B cell (primary cell): ENCODE data around the gene KAT8. TPM values are rescaled to one million over a fixed set of nuclear protein-coding genes. Genes with fewer than 3 reads are reported as not detected.

Experiments used
- ATAC-seq: fragments of 200-7000 bp; cut with Tn5 transposase; one replicate; pipeline ENCODE4 v1.10.0; 2021; ENCODE audit warnings: low read depth, mild to moderate bottlenecking, moderate number of reproducible peaks, moderate library complexity
- CTCF ChIA-PET: fragments of 350-600 bp; sonication (Branson Sonifier 250); formaldehyde crosslinking; loops from one replicate; lab custom pipeline; 2021; ENCODE audit warnings: antibody characterized with exemption, inconsistent platforms; lab: Charles Lee
- POLR2A ChIA-PET: fragments of 350-600 bp; sonication (Branson Sonifier 250); formaldehyde crosslinking; loops from one replicate; lab custom pipeline; 2021; ENCODE audit warnings: antibody characterized with exemption; lab: Charles Lee
- DNase-seq: peaks from one replicate; pipeline ENCODE4 v3.0.0; 2013
- H2AFZ ChIP-seq: 2 replicates; pipeline ENCODE4 v1.6.1; 2012; ENCODE audit warnings: mild to moderate bottlenecking, low read depth, low read length; ENCODE audit not compliant: insufficient read depth, poor library complexity, severe bottlenecking
- H3K27ac ChIP-seq, 2 donors: 1 replicate in 1 of 2; 2 replicates in 1 of 2; pipeline ENCODE4 v1.5.1; 2012 to 2013; ENCODE audit warnings: low read length in 2 of 2, mild to moderate bottlenecking in 2 of 2, moderate library complexity in 1 of 2
- H3K27me3 ChIP-seq, 4 experiments: fragments of 200-600 bp in 1 of 4; sonication (generic) in 1 of 4; replicated peaks in 1 of 4; 1 replicate in 2 of 4; 2 replicates in 2 of 4; pipeline versions ENCODE4 v1.6.1 to v1.7.0; 2013 to 2016; ENCODE audit warnings: low read length in 3 of 4, mild to moderate bottlenecking in 2 of 4, mixed read lengths in 1 of 4, moderate library complexity in 1 of 4; ENCODE audit not compliant: insufficient read depth in 4 of 4, control insufficient read depth in 3 of 4; ENCODE audit errors: control extremely low read depth in 1 of 4
- H3K36me3 ChIP-seq, 2 experiments: replicated peaks in 1 of 2; 1 replicate in 1 of 2; 2 replicates in 1 of 2; pipeline versions ENCODE4 v1.6.1 to v1.7.1; 2013; ENCODE audit warnings: low read length in 1 of 2; ENCODE audit not compliant: insufficient read depth in 2 of 2, control insufficient read depth in 1 of 2; ENCODE audit errors: control extremely low read depth in 1 of 2, extremely low read depth in 1 of 2
- H3K4me1 ChIP-seq, 2 donors: fragments of 200-600 bp in 1 of 2; sonication (generic) in 1 of 2; 1 replicate in 1 of 2; 2 replicates in 1 of 2; pipeline versions ENCODE4 v1.5.1 to v1.6.1; 2013 to 2017; ENCODE audit warnings: low read length in 2 of 2; ENCODE audit not compliant: control insufficient read depth in 2 of 2, insufficient read depth in 2 of 2
- H3K4me2 ChIP-seq: replicated peaks from 2 replicates; pipeline ENCODE3; 2012; ENCODE audit warnings: mild to moderate bottlenecking, low read depth, low read length; ENCODE audit not compliant: poor library complexity, severe bottlenecking
- H3K4me3 ChIP-seq, 5 experiments: fragments of 200-600 bp in 1 of 5; sonication (generic) in 1 of 5; 1 replicate in 3 of 5; 2 replicates in 2 of 5; pipeline versions ENCODE4 v1.5.1 to v1.7.0; 2011 to 2016; ENCODE audit warnings: low read length in 4 of 5, mild to moderate bottlenecking in 4 of 5, low read depth in 2 of 5, control low read depth in 1 of 5, moderate library complexity in 1 of 5; ENCODE audit not compliant: insufficient read depth in 1 of 5; ENCODE audit errors: control extremely low read depth in 1 of 5, extremely low read depth in 1 of 5
- H3K79me2 ChIP-seq: fragments of 200-600 bp; sonication (generic); one replicate; pipeline ENCODE4 v1.6.0; 2016; ENCODE audit warnings: low read length; ENCODE audit not compliant: control insufficient read depth, insufficient read depth
- H3K9ac ChIP-seq: fragments of 200-600 bp; sonication (generic); 2 replicates; pipeline ENCODE4 v1.6.1; 2017; ENCODE audit warnings: mild to moderate bottlenecking, low read length, moderate library complexity
- H3K9me3 ChIP-seq, 3 donors: one replicate each; pipeline versions ENCODE4 v1.6.1 to v1.7.1; 2013; ENCODE audit warnings: low read length in 2 of 3; ENCODE audit not compliant: control insufficient read depth in 2 of 3, insufficient read depth in 1 of 3; ENCODE audit errors: control extremely low read depth in 1 of 3
- H4K20me1 ChIP-seq: 2 replicates; pipeline ENCODE4 v1.6.0; 2012; ENCODE audit warnings: mild to moderate bottlenecking, low read length; ENCODE audit not compliant: insufficient read depth, control insufficient read depth, poor library complexity, severe bottlenecking
- H3K27ac Mint-ChIP-seq: one replicate; pipeline ENCODE4 v1.8.0; 2021; ENCODE audit warnings: mixed read lengths
- H3K27me3 Mint-ChIP-seq: one replicate; pipeline ENCODE4 v1.8.0; 2021; ENCODE audit warnings: mixed read lengths
- H3K4me1 Mint-ChIP-seq: one replicate; pipeline ENCODE4 v1.8.0; 2021; ENCODE audit warnings: mixed read lengths
- H3K4me3 Mint-ChIP-seq: one replicate; pipeline ENCODE4 v1.8.0; 2021; ENCODE audit warnings: mixed read lengths
- H3K9me3 Mint-ChIP-seq: one replicate; pipeline ENCODE4 v1.8.0; 2022; ENCODE audit warnings: mixed read lengths; ENCODE audit not compliant: insufficient read depth
- CTCF ChIP-seq: fragments of 200-600 bp; IDR thresholded peaks from one replicate; pipeline ENCODE4 v1.8.0; 2022; ENCODE audit warnings: antibody characterized with exemption, mild to moderate bottlenecking
- EZH2 ChIP-seq: IDR thresholded peaks from 2 replicates; pipeline ENCODE4 v1.6.1; 2012; ENCODE audit warnings: borderline replicate concordance, low read depth, mild to moderate bottlenecking, moderate library complexity, low read length; ENCODE audit not compliant: insufficient read depth, poor library complexity, severe bottlenecking
- WGBS: methylation state at CpG from one replicate; pipeline ENCODE4 v1.1.5; 2013; ENCODE audit warnings: missing lambda C conversion rate; ENCODE audit not compliant: insufficient coverage; 5-methylcytosine and 5-hydroxymethylcytosine counted together
- intact Hi-C: fragments of 100-400 bp; cut with micrococcal nuclease; formaldehyde crosslinking; loops from one replicate; pipeline ENCODE4 v1.10.0; 2022
- polyA plus RNA-seq: library from polyadenylated mRNA; depleted of rRNA; stranded (reverse); fragments of >200 nt; gene quantifications from 2 replicates; pipeline ENCODE4 v1.2.3, GENCODE V29; 2012
- total RNA-seq, 2 donors: library from RNA; stranded (reverse); fragments of 120-200 nt in 1 of 2; gene quantifications; 1 replicate in 1 of 2; 2 replicates in 1 of 2; pipeline versions ENCODE4 v1.2.3 to v1.2.4, GENCODE V29; 2013 to 2022

The KAT8 gene
- total and polyA plus RNA-seq, 2 donors (not counting 1 experiment from before 2014, with no cell fraction given), result 100.0 to 102 TPM

DNA sequence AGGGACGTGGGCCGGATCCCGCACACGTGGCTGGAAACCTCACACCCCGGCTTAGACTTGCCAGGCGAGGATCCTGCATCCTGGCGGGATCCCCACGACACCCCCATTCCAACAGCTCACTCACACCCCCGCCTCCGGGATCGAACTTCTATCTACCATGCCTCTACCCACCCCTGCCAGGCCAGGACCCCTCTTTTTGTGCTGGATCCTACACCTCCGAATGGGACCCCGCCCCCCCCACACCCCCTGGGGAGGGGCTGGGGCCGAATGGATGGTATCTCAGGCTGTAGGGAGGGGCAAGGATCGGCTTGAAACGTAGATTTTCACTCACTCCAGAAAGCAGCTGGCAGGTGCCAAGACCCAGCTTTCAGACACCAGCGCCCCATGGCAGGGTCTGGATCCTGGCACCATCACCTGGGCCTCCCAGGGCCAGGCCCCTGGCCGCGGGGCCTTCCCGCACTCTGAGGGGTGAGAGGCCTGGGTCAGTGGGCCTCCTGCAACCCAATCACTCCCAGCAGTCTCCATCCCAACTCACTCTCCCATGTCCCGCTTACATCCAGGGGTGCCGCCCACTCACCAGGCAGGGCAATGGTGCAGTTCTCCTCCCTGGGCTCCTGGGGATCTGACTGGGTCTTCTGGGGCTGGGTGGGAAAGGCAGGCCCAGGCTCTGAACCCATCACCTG lies 25.7 kb downstream of the KAT8 start:
- 63% methylated on average over 10 of the region's 22 CpGs for WGBS
- no peaks in the 10 kb centered on the region for H3K79me2 ChIP-seq
- no peak for TF ChIP-seq EZH2
- TF ChIP-seq CTCF, result no peak
- H3K27ac ChIP-seq, result peak overlapping the region in 1 of 2 donors; percentile 54
- Mint-ChIP-seq H3K9me3 (no peaks in the 10 kb centered on the region), H3K27ac (peak overlapping the region; percentile 50), H3K27me3 (peaks cover 13% of the 10 kb centered on the region), H3K4me3 (peak overlapping the region; percentile 77), H3K4me1 (peaks cover 9% of the 10 kb centered on the region)
- H3K27me3 ChIP-seq, result peaks cover 0 to 3% (median 0%) of the 10 kb centered on the region in 4 experiments
- H2AFZ ChIP-seq, result peak overlapping the region; percentile 87
- no peaks in the 10 kb centered on the region for H4K20me1 ChIP-seq
- peaks cover 6 to 13% of the 10 kb centered on the region in 2 donors for H3K4me1 ChIP-seq
- ChIA-PET POLR2A (interaction anchor here (1.2 to 2.7 kb wide), 7 partner anchors 25 to 316 kb away, joined by 6 to 44 read pairs (median 10); partner anchors contain the start of genes ARMC5, FUS, HSD3B7 and KAT8), CTCF (interaction anchor here (0.6 to 5.9 kb wide), 33 partner anchors 12 to 724 kb away, joined by 3 to 56 read pairs (median 4); partner anchors contain the start of genes BCKDK, FUS, HSD3B7 and KAT8)
- H3K4me2 ChIP-seq, result peak overlapping the region; percentile 96
- peak overlapping the region in 4 of 5 experiments; percentile 21 to 71 (median 50) for H3K4me3 ChIP-seq
- no peak for DNase-seq
- peak overlapping the region; percentile 68 for H3K9ac ChIP-seq
- intact Hi-C loops, result loop anchor here (2.0 kb wide), 2 partner anchors 34 to 60 kb away; partner anchors contain the start of genes BCKDK and PYCARD
- no peak for ATAC-seq
- no peaks in the 10 kb centered on the region for H3K9me3 ChIP-seq
- no peaks in the 10 kb centered on the region for H3K36me3 ChIP-seq
